NB4 (cell line): ENCODE data around the gene CCDC124.

Experiments
- CTCF ChIP-seq: IDR thresholded peaks from one replicate; pipeline ENCODE4 v1.5.1; 2012; ENCODE audit warnings: low read depth, low read length
- POLR2A ChIP-seq: IDR thresholded peaks from 2 replicates; pipeline ENCODE4 v1.6.1; 2011; ENCODE audit warnings: mild to moderate bottlenecking; ENCODE audit not compliant: insufficient read length; ENCODE audit errors: extremely low read depth

GRCh38 chr19:17920527-17920926 lies 12.3 kb upstream of the CCDC124 start:
- TF ChIP-seq POLR2A (no peak), CTCF (no peak)
